ENCODE results near the gene TMX4.

DNA sequence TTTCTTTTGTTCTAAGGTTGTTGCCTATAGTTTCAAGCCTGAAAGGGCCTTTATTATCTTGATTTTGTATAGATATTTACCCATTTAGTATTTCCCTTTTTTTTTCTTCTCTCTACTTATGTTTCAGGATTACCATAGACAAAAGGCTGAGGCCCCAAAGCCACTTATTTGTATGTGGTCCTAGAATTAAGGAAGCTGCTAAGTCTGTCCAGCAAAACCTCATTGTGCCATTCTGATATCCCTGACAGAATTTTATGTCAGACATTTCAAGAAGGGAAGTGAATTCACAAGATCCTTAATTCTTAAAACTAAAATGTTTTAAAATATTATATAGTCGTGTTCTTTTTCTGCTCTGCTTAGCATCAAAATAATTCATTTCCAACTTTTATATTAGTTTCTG, 86.2 kb downstream of the TMX4 start:
- TF ChIP-seq EZH2 (IDR thresholded peaks at IDR 0.05) (no peak), POLR2AphosphoS5 (IDR thresholded peaks at IDR 0.05; ENCODE audit: borderline replicate concordance, low read depth, low read length) (no peak)
